GM20000 (cell line): ENCODE measurements around the gene COL11A2.
A peak's percentile ranks its signal among the peaks of the same experiment; 100 is the strongest.

ENCODE experiments used
- DNase-seq: peaks from one replicate; pipeline ENCODE4 v3.0.0; 2012; ENCODE audit warnings: low spot score
- CTCF ChIP-seq: IDR thresholded peaks from 2 replicates; pipeline ENCODE4 v1.5.1; 2012; ENCODE audit warnings: mild to moderate bottlenecking, control low read depth; ENCODE audit errors: extremely low read depth, missing control alignments

Gene COL11A2

DNA sequence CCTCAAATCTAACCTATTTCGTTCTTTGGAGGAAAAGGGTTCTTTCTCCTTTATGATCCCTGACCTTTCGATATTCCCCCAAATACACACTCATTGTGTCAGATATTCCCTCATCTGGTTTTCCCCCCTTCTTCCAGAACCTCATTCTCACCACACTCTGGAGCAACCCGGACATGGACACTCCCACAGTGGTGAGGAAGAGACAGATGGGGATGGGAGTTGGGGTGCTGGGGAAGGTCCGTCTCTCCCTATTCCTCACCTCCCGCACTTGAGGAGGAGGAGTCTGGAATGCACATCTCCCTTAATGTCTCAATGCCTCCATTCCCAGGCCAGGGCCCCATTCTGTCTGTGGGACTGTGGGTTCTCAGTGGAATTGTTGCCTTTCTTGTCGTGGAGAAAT is 9.7 kb upstream of the COL11A2 start:
- TF ChIP-seq CTCF: no peak
- DNase-seq: no peak

GRCh38 chr6:33201147-33201545 is 8.9 kb upstream of the COL11A2 start:
- no peak for TF ChIP-seq CTCF
- no peak for DNase-seq

DNA sequence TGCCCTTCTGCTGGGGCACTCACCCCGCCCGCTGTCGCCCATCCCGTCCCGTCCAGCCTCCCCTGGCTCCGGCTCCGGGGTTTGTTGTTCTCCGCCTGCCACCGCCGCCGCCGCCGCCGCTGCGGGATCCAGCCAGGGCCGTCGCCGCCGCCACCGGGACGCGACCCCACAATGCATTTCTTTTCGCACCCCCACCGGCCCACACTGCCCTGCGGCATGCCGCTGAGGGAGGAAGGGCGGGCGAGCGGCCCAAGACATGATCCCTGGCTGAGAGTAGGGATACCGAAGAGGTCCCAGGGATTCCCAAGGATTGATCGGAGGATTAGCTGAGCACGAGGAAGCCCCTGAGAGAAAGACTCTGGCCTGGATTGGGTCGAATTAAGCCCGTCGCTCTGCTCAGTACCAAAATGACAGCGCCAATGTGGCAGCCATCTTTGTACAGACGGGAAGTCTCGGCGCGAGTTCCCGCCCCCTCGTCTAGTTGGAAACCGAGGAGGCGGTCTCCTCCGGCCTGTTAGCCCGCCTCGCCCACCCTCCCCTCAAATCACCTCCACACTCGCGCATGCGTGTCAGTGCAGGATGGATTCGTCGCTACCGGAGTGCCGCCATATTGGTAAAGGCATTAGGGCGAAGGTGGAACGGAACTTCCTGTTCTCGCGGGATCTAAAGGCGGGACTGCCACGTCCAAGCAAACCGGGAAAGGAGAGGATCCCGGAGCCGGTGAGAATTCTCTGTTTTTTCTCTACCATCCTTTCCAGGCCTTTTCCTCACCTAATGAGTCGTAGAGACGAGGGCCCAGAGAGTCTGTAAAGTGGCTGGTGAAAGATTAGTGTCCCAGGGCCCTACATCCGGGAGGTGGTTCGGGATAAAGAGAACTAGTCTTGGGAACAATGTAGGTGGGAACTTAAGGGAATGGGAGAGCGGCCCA is 8.2 kb upstream of the COL11A2 start, which contains the start of the genes RXRB and SLC39A7:
Gene RXRB (minus strand): TSS at position 447 of the 928 bp plus-strand sequence. CDS start 189 bp downstream, at position 258.
Gene SLC39A7 (plus strand): TSS at position 649 of the 928 bp plus-strand sequence. CDS start 379 bp downstream, outside the sequence.
- no peak for TF ChIP-seq CTCF
- DNase-seq: peak; percentile 99

GRCh38 chr6:33199687-33200218 is 7.5 kb upstream of the COL11A2 start:
- DNase-seq: peak; percentile 89

GRCh38 chr6:33198853-33199436 is 6.7 kb upstream of the COL11A2 start:
- no peak for TF ChIP-seq CTCF
- DNase-seq: no peak

More at GRCh38 chr6:33199687-33200218, 7.5 kb upstream of the COL11A2 start:
- no peak for TF ChIP-seq CTCF

DNA sequence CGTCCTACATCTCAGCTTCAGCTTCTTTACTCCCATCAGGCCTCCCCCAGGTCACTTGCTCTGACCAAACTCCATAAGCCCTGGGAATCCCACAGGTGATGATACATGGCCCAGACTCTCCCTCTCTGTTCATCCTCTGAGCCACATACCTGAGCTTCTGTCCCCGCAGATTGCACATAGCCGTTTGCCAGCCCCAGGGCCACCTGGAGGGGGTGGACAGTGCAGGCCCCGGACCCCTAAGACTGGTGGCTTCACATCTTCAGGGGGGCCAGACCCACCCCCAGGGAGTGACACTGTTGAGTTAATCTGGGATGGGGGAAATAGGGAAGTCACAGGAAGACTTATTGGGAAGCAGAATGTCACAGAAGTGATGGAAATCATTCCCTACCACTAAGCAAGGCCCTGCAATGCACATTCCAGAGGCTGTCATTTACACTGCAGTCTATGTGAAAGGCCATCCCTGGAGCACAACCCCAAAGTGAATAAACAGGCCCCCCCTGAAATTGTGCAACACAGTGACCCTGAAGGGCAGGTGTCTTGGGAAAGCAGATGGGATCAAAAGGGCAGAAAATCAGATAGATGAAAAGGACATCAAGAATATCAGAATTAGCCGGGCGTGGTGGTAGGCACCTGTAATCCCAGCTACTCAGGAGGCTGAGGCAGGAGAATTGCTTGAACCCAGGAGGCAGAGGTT is 6.0 kb upstream of the COL11A2 start:
- TF ChIP-seq CTCF: no peak
- no peak for DNase-seq
